A673 (cell line): ENCODE results near the gene ITGB2. TPM values are rescaled to one million over a fixed set of nuclear protein-coding genes. Genes with fewer than 3 reads are reported as not detected.
A peak's percentile ranks its signal among the peaks of the same experiment; 100 is the strongest.

ENCODE experiments used
- Bru-seq: library from RNA; stranded (reverse); fragments of 400-500 nt; gene quantifications from one replicate; lab custom pipeline; 2021; lab: Mats Ljungman, UMichigan
- BruChase-seq, 2 experiments: library from RNA; stranded (reverse); fragments of 400-500 nt; gene quantifications; one replicate each; lab custom pipeline; 2021; lab: Mats Ljungman, UMichigan
- BruUV-seq: library from RNA; stranded (reverse); fragments of 400-500 nt; replicated peaks from 2 replicates; lab custom pipeline; 2021; lab: Mats Ljungman, UMichigan
- CTCF ChIA-PET: fragments of 300-600 bp; sonication (Branson Sonifier 250); formaldehyde crosslinking; loops from one replicate; lab custom pipeline; 2022; ENCODE audit warnings: antibody characterized with exemption; lab: Charles Lee
- POLR2A ChIA-PET: fragments of 300-600 bp; sonication (Branson Sonifier 250); formaldehyde crosslinking; loops from one replicate; lab custom pipeline; 2022; ENCODE audit warnings: antibody characterized with exemption; ENCODE audit not compliant: low non-redundant PET; lab: Charles Lee
- DNase-seq: peaks from one replicate; pipeline ENCODE4 v3.0.0-alpha.2; 2015; ENCODE audit warnings: low spot score
- H3K27ac ChIP-seq: fragments of 200-600 bp; sonication (generic); 2 replicates; pipeline ENCODE4 v1.5.1; 2016; ENCODE audit warnings: mixed run types, low read depth, mild to moderate bottlenecking, mixed read lengths, antibody characterized with exemption, low read length; ENCODE audit not compliant: poor library complexity, severe bottlenecking
- H3K27me3 ChIP-seq: fragments of 200-600 bp; sonication (generic); replicated peaks from 2 replicates; pipeline ENCODE4 v1.6.1; 2017; ENCODE audit warnings: mixed run types, low read depth, mild to moderate bottlenecking, mixed read lengths, antibody characterized with exemption, low read length; ENCODE audit not compliant: insufficient read depth, poor library complexity
- H3K36me3 ChIP-seq: fragments of 200-600 bp; sonication (generic); 2 replicates; pipeline ENCODE4 v1.6.1; 2016; ENCODE audit warnings: mixed run types, mild to moderate bottlenecking, mixed read lengths, antibody characterized with exemption, low read length; ENCODE audit not compliant: insufficient read depth, poor library complexity, severe bottlenecking
- H3K4me1 ChIP-seq: fragments of 200-600 bp; sonication (generic); 2 replicates; pipeline ENCODE4 v1.6.1; 2017; ENCODE audit warnings: mixed run types, mild to moderate bottlenecking, mixed read lengths, antibody characterized with exemption, low read length; ENCODE audit not compliant: insufficient read depth, poor library complexity, severe bottlenecking
- H3K4me3 ChIP-seq: fragments of 200-600 bp; sonication (generic); 2 replicates; pipeline ENCODE4 v1.5.1; 2016; ENCODE audit warnings: low read depth, mixed run types, mild to moderate bottlenecking, mixed read lengths, low read length; ENCODE audit not compliant: poor library complexity, severe bottlenecking
- H3K9me3 ChIP-seq: fragments of 200-600 bp; sonication (generic); 2 replicates; pipeline ENCODE4 v1.6.1; 2016; ENCODE audit warnings: mixed run types, low read depth, mild to moderate bottlenecking, mixed read lengths, antibody characterized with exemption, low read length; ENCODE audit not compliant: poor library complexity, severe bottlenecking
- CTCF ChIP-seq: fragments of 300-800, 200-600 bp; sonication (generic); conservative IDR thresholded peaks from 2 replicates; pipeline ENCODE4 v1.5.1; 2017; ENCODE audit warnings: low read depth, mild to moderate bottlenecking, antibody characterized with exemption, low read length, moderate library complexity, mixed read lengths
- EZH2 ChIP-seq: fragments of 200-600 bp; sonication (generic); IDR thresholded peaks from 2 replicates; pipeline ENCODE4 v1.6.1; 2017; ENCODE audit warnings: borderline replicate concordance, low read depth, mild to moderate bottlenecking, mixed read lengths, antibody characterized with exemption, low read length; ENCODE audit not compliant: poor library complexity, severe bottlenecking
- intact Hi-C: fragments of 100-400 bp; cut with micrococcal nuclease; formaldehyde crosslinking; loops from one replicate; pipeline ENCODE4 v1.10.0; 2022; ENCODE audit not compliant: unreplicated experiment
- long read RNA-seq: library from polyadenylated mRNA; stranded (forward); transcript quantifications from one replicate; pipeline ENCODE4 v2.0.0, GENCODE V29; 2022
- total RNA-seq: library from RNA; stranded (reverse); gene quantifications from 2 replicates; pipeline ENCODE4 v1.2.3, GENCODE V29; 2021

ITGB2 gene
- 5.0 and 7.4 TPM in 2 replicates for total RNA-seq
- Bru-seq, nascent RNA: percentile 42 among the genes with signal in this experiment
- percentile 36 among the genes with signal in this experiment for BruChase-seq, experiment 1, labeled RNA remaining after a 2-hour chase
- percentile 45 among the genes with signal in this experiment for BruChase-seq, experiment 2, labeled RNA remaining after a 6-hour chase
- long read RNA-seq, transcript ITGB2-201 (16 exons, 2,955 nt): major isoform, 7 of 22 reads
- long read RNA-seq, partial matches to known transcripts: 7 of 22 reads
- long read RNA-seq, other reads (novel, unspliced or antisense): 4 of 22 reads

- TF ChIP-seq EZH2: no peak
- TF ChIP-seq CTCF: no peak
- peaks cover 61% of the 10 kb centered on the region for H3K4me1 ChIP-seq
- peak within 1 kb of the TSS; percentile 100 for H3K27ac ChIP-seq
- H3K27me3 ChIP-seq: no peaks in the 10 kb centered on the region
- no TSS peak for BruUV-seq
- CTCF ChIA-PET: no interaction called here
- no peaks in the 10 kb centered on the region for H3K9me3 ChIP-seq
- peak; percentile 17 for DNase-seq
- no peaks in the 10 kb centered on the region for H3K36me3 ChIP-seq
- H3K4me3 ChIP-seq: no peak within 1 kb of the TSS
- POLR2A ChIA-PET: no interaction called here
- intact Hi-C loops: no loop called here
Observed at GRCh38 chr21:44920694-44921604, at the start of gene ITGB2. ITGB2 (minus strand) TSS chr21:44920899; CDS start chr21:44910782, 10,117 bp downstream.

GRCh38 chr21:44969931-44970755 is 49.4 kb upstream of the ITGB2 start:
- Histone ChIP-seq H3K36me3 (peaks cover 58% of the 10 kb centered on the region), H3K4me3 (no peak overlapping the region), H3K9me3 (no peaks in the 10 kb centered on the region), H3K4me1 (peaks cover 57% of the 10 kb centered on the region), H3K27me3 (no peaks in the 10 kb centered on the region), H3K27ac (peak overlapping the region; percentile 63)
- no peak for TF ChIP-seq CTCF
- no peak for TF ChIP-seq EZH2
- no TSS peak for BruUV-seq
- ChIA-PET POLR2A (no interaction called here), CTCF (no interaction called here)
- DNase-seq: peak; percentile 79
- intact Hi-C loops: no loop called here

- intact Hi-C loops: no loop called here
- H3K4me3 ChIP-seq: no peak overlapping the region
- H3K4me1 ChIP-seq: peaks cover 66% of the 10 kb centered on the region
- BruUV-seq: no TSS peak
- peak overlapping the region; percentile 63 for H3K27ac ChIP-seq
- TF ChIP-seq CTCF (no peak), EZH2 (no peak)
- H3K27me3 ChIP-seq: no peaks in the 10 kb centered on the region
- CTCF ChIA-PET: no interaction called here
- POLR2A ChIA-PET: no interaction called here
- no peak for DNase-seq
- H3K9me3 ChIP-seq: no peaks in the 10 kb centered on the region
- peaks cover 55% of the 10 kb centered on the region for H3K36me3 ChIP-seq
Observed at GRCh38 chr21:44969066-44969670, 48.5 kb upstream of the ITGB2 start.
